IPS-18a (cell line): ENCODE data around the gene GPX7.

ENCODE experiments used
- H3K27ac ChIP-seq: one replicate; pipeline ENCODE4 v1.5.1; 2013; ENCODE audit warnings: low read length
- H3K27me3 ChIP-seq: one replicate; pipeline ENCODE4 v1.6.1; 2013; ENCODE audit warnings: mild to moderate bottlenecking, low read length; ENCODE audit not compliant: control insufficient read depth, insufficient read depth
- H3K36me3 ChIP-seq: one replicate; pipeline ENCODE4 v1.6.1; 2013; ENCODE audit warnings: low read depth, low read length; ENCODE audit not compliant: control insufficient read depth
- H3K4me1 ChIP-seq: one replicate; pipeline ENCODE4 v1.6.1; 2013; ENCODE audit warnings: low read depth, low read length; ENCODE audit not compliant: control insufficient read depth
- H3K4me3 ChIP-seq: one replicate; pipeline ENCODE4 v1.5.1; 2013; ENCODE audit warnings: low read length
- H3K9ac ChIP-seq: one replicate; pipeline ENCODE4 v1.6.1; 2013; ENCODE audit warnings: mild to moderate bottlenecking, low read length, moderate library complexity
- H3K9me3 ChIP-seq: one replicate; pipeline ENCODE4 v1.6.1; 2013; ENCODE audit warnings: low read depth, low read length; ENCODE audit not compliant: control insufficient read depth

Gene GPX7

GRCh38 chr1:52601991-52602855, at the start of gene GPX7:
Gene GPX7 (plus strand): TSS chr1:52602371. CDS start chr1:52602410, 39 bp downstream.
- Histone ChIP-seq H3K9ac (peak within 1 kb of the TSS; percentile 34), H3K9me3 (no peaks in the 10 kb centered on the region), H3K4me1 (peaks cover 7% of the 10 kb centered on the region), H3K27ac (no peak within 1 kb of the TSS), H3K36me3 (peaks cover 3% of the 10 kb centered on the region), H3K4me3 (peak within 1 kb of the TSS; percentile 53), H3K27me3 (peaks cover 36% of the 10 kb centered on the region)

- H3K27me3 ChIP-seq, result peaks cover 7% of the 10 kb centered on the region
- H3K27ac ChIP-seq, result peak within 1 kb of the TSS; percentile 15
Measured at GRCh38 chr1:52552505-52553361, 49.4 kb upstream of the GPX7 start, which contains the start of gene TUT4. Gene TUT4 (minus strand): TSS chr1:52553092. CDS start chr1:52526280, 26,812 bp downstream.

GRCh38 chr1:52553362-52554266, 48.6 kb upstream of the GPX7 start:
- Histone ChIP-seq H3K27ac (peak overlapping the region; percentile 15), H3K4me1 (peaks cover 17% of the 10 kb centered on the region), H3K9me3 (no peaks in the 10 kb centered on the region), H3K4me3 (peak overlapping the region; percentile 84), H3K27me3 (peaks cover 7% of the 10 kb centered on the region), H3K9ac (peak overlapping the region; percentile 82), H3K36me3 (no peaks in the 10 kb centered on the region)

More at GRCh38 chr1:52552505-52553361, 49.4 kb upstream of the GPX7 start, which contains the start of gene TUT4:
- no peaks in the 10 kb centered on the region for H3K9me3 ChIP-seq
- peaks cover 17% of the 10 kb centered on the region for H3K4me1 ChIP-seq
- peak within 1 kb of the TSS; percentile 84 for H3K4me3 ChIP-seq
- H3K36me3 ChIP-seq, result no peaks in the 10 kb centered on the region
- H3K9ac ChIP-seq, result peak within 1 kb of the TSS; percentile 82

GRCh38 chr1:52554267-52554640, 47.9 kb upstream of the GPX7 start:
- H3K36me3 ChIP-seq, result no peaks in the 10 kb centered on the region
- H3K27me3 ChIP-seq, result peaks cover 7% of the 10 kb centered on the region
- H3K9ac ChIP-seq, result peak overlapping the region; percentile 82
- H3K4me1 ChIP-seq, result peaks cover 17% of the 10 kb centered on the region
- H3K4me3 ChIP-seq, result peak overlapping the region; percentile 84
- H3K9me3 ChIP-seq, result no peaks in the 10 kb centered on the region
- H3K27ac ChIP-seq, result peak overlapping the region; percentile 15

- peak overlapping the region; percentile 84 for H3K4me3 ChIP-seq
Measured at GRCh38 chr1:52554756-52555155, 47.4 kb upstream of the GPX7 start.

GRCh38 chr1:52556641-52557360, 45.4 kb upstream of the GPX7 start:
- Histone ChIP-seq H3K36me3 (no peaks in the 10 kb centered on the region), H3K4me1 (peaks cover 16% of the 10 kb centered on the region), H3K27me3 (peaks cover 3% of the 10 kb centered on the region), H3K9me3 (no peaks in the 10 kb centered on the region), H3K9ac (no peak overlapping the region), H3K27ac (no peak overlapping the region), H3K4me3 (no peak overlapping the region)

More at GRCh38 chr1:52554756-52555155, 47.4 kb upstream of the GPX7 start:
- Histone ChIP-seq H3K27ac (no peak overlapping the region), H3K27me3 (peaks cover 7% of the 10 kb centered on the region), H3K36me3 (no peaks in the 10 kb centered on the region), H3K4me1 (peaks cover 17% of the 10 kb centered on the region), H3K9me3 (no peaks in the 10 kb centered on the region), H3K9ac (peak overlapping the region; percentile 82)

- Histone ChIP-seq H3K9ac (no peak overlapping the region), H3K27me3 (no peaks in the 10 kb centered on the region), H3K4me3 (no peak overlapping the region), H3K4me1 (peaks cover 14% of the 10 kb centered on the region), H3K27ac (no peak overlapping the region), H3K9me3 (no peaks in the 10 kb centered on the region), H3K36me3 (no peaks in the 10 kb centered on the region)
Measured at GRCh38 chr1:52558941-52559340, 43.2 kb upstream of the GPX7 start.

- no peak overlapping the region for H3K9ac ChIP-seq
- no peaks in the 10 kb centered on the region for H3K9me3 ChIP-seq
- H3K4me3 ChIP-seq, result no peak overlapping the region
- H3K27ac ChIP-seq, result no peak overlapping the region
- no peaks in the 10 kb centered on the region for H3K27me3 ChIP-seq
- H3K36me3 ChIP-seq, result no peaks in the 10 kb centered on the region
- H3K4me1 ChIP-seq, result peaks cover 4% of the 10 kb centered on the region
Measured at GRCh38 chr1:52559875-52560274, 42.3 kb upstream of the GPX7 start.

- Histone ChIP-seq H3K9me3 (no peaks in the 10 kb centered on the region), H3K9ac (no peak overlapping the region), H3K27me3 (no peaks in the 10 kb centered on the region), H3K4me1 (no peaks in the 10 kb centered on the region), H3K27ac (no peak overlapping the region), H3K4me3 (no peak overlapping the region), H3K36me3 (no peaks in the 10 kb centered on the region)
Measured at GRCh38 chr1:52562766-52563165, 39.4 kb upstream of the GPX7 start.

- no peaks in the 10 kb centered on the region for H3K4me1 ChIP-seq
- no peak overlapping the region for H3K27ac ChIP-seq
- no peak overlapping the region for H3K9ac ChIP-seq
- no peaks in the 10 kb centered on the region for H3K9me3 ChIP-seq
- no peaks in the 10 kb centered on the region for H3K36me3 ChIP-seq
- no peaks in the 10 kb centered on the region for H3K27me3 ChIP-seq
- H3K4me3 ChIP-seq, result no peak overlapping the region
Measured at GRCh38 chr1:52567943-52568342, 34.2 kb upstream of the GPX7 start.
